BJ (cell line): ENCODE data around the gene TRPM7. TPM values are rescaled to one million over a fixed set of nuclear protein-coding genes. Genes with fewer than 3 reads are reported as not detected.

ENCODE experiments used
- CTCF ChIA-PET: fragments of 350-600 bp; formaldehyde crosslinking; extraction: SDS; loops from one replicate; lab custom pipeline; 2021; ENCODE audit warnings: antibody characterized with exemption, inconsistent platforms; lab: Yijun Ruan, JAX
- POLR2A ChIA-PET: fragments of 300-600 bp; sonication (Branson Sonifier 250); formaldehyde crosslinking; extraction: SDS; loops from one replicate; lab custom pipeline; 2021; ENCODE audit warnings: antibody characterized with exemption; lab: Charles Lee
- DNase-seq: peaks from one replicate; pipeline ENCODE4 v3.0.0-alpha.2; 2011; ENCODE audit warnings: low read depth
- H3K27me3 ChIP-seq: 2 replicates; pipeline ENCODE4 v1.6.0; 2011; ENCODE audit warnings: low read length; ENCODE audit not compliant: control insufficient read depth, insufficient read depth
- H3K36me3 ChIP-seq: 2 replicates; pipeline ENCODE4 v1.5.1; 2011; ENCODE audit warnings: low read length; ENCODE audit not compliant: control insufficient read depth, insufficient read depth
- H3K4me3 ChIP-seq: 2 replicates; pipeline ENCODE4 v1.5.1; 2011; ENCODE audit warnings: low read depth, mild to moderate bottlenecking, control low read depth, low read length
- CTCF ChIP-seq: IDR thresholded peaks from 2 replicates; pipeline ENCODE4 v1.5.1; 2011; ENCODE audit warnings: low read depth, mild to moderate bottlenecking, control low read depth, inconsistent platforms, low read length, moderate library complexity; ENCODE audit not compliant: insufficient read depth
- polyA plus RNA-seq: library from polyadenylated mRNA; depleted of rRNA; stranded (reverse); fragments of >200 nt; gene quantifications from 2 replicates; pipeline ENCODE4 v1.2.3, GENCODE V29; 2011

Gene TRPM7
- polyA plus RNA-seq, 1 experiment, result 9.9 TPM

- POLR2A ChIA-PET, result no interaction called here
- no peak for TF ChIP-seq CTCF
- Histone ChIP-seq H3K36me3 (peaks cover 2% of the 10 kb centered on the region; the same call in 1 of the 2 replicates), H3K4me3 (no peak overlapping the region), H3K27me3 (no peaks in the 10 kb centered on the region)
- no peak for DNase-seq
- CTCF ChIA-PET, result interaction anchor here (0.6 kb wide), 2 partner anchors 23 to 90 kb away, joined by 3 read pairs; no protein-coding TSS in a partner anchor
Observed at GRCh38 chr15:50563756-50564155, 122.8 kb downstream of the TRPM7 start.

GRCh38 chr15:50562735-50563640 is 123.6 kb downstream of the TRPM7 start:
- no peak for TF ChIP-seq CTCF
- POLR2A ChIA-PET, result no interaction called here
- CTCF ChIA-PET, result interaction anchor here (0.6 to 0.8 kb wide), 2 partner anchors 27 to 89 kb away, joined by 3 read pairs; no protein-coding TSS in a partner anchor
- Histone ChIP-seq H3K27me3 (no peaks in the 10 kb centered on the region), H3K4me3 (no peak overlapping the region), H3K36me3 (peaks cover 2% of the 10 kb centered on the region; the same call in 1 of the 2 replicates)
- no peak for DNase-seq

- Histone ChIP-seq H3K4me3 (no peak overlapping the region), H3K36me3 (peaks cover 2% of the 10 kb centered on the region; the same call in 1 of the 2 replicates), H3K27me3 (no peaks in the 10 kb centered on the region)
- TF ChIP-seq CTCF, result no peak
- no peak for DNase-seq
- CTCF ChIA-PET, result no interaction called here
- POLR2A ChIA-PET, result no interaction called here
Observed at GRCh38 chr15:50558012-50558411, 128.6 kb downstream of the TRPM7 start.

- no peak for TF ChIP-seq CTCF
- no peak for DNase-seq
- Histone ChIP-seq H3K27me3 (no peaks in the 10 kb centered on the region), H3K36me3 (peaks cover 2% of the 10 kb centered on the region; the same call in 1 of the 2 replicates), H3K4me3 (no peak overlapping the region)
- ChIA-PET POLR2A (no interaction called here), CTCF (interaction anchor here (0.6 kb wide), 1 partner anchor 9 kb away, joined by 4 read pairs; no protein-coding TSS in a partner anchor)
Observed at GRCh38 chr15:50556642-50557371, 129.8 kb downstream of the TRPM7 start.

GRCh38 chr15:50552238-50552637 is 134.4 kb downstream of the TRPM7 start:
- no peak overlapping the region for H3K4me3 ChIP-seq
- no peaks in the 10 kb centered on the region for H3K27me3 ChIP-seq
- TF ChIP-seq CTCF, result no peak
- no peak for DNase-seq
- H3K36me3 ChIP-seq, result no peaks in the 10 kb centered on the region; the same call in 1 of the 2 replicates
- ChIA-PET POLR2A (no interaction called here), CTCF (no interaction called here)
